Activated CD4-positive, alpha-beta memory T cell treated with anti-CD3 and anti-CD28 coated beads for 36 hours (primary cell): ENCODE measurements around the gene AFAP1. TPM values are rescaled to one million over a fixed set of nuclear protein-coding genes. Genes with fewer than 3 reads are reported as not detected.

Experiments used
- CTCF ChIA-PET: fragments of 350-600 bp; sonication (Branson Sonifier 250); formaldehyde crosslinking; loops from one replicate; lab custom pipeline; 2021; ENCODE audit warnings: antibody characterized with exemption, inconsistent platforms; lab: Charles Lee
- POLR2A ChIA-PET: fragments of 350-600 bp; sonication (Branson Sonifier 250); formaldehyde crosslinking; loops from one replicate; lab custom pipeline; 2021; ENCODE audit warnings: antibody characterized with exemption; lab: Charles Lee
- DNase-seq: peaks from one replicate; pipeline ENCODE4 v3.0.0-alpha.2; 2020
- H3K27ac Mint-ChIP-seq: one replicate; pipeline ENCODE4 v1.8.0; 2021; ENCODE audit warnings: mixed read lengths
- H3K27me3 Mint-ChIP-seq: one replicate; pipeline ENCODE4 v1.8.0; 2021; ENCODE audit warnings: mixed read lengths
- H3K36me3 Mint-ChIP-seq: one replicate; pipeline ENCODE4 v1.8.0; 2021; ENCODE audit warnings: mixed read lengths
- H3K4me1 Mint-ChIP-seq: one replicate; pipeline ENCODE4 v1.8.0; 2021; ENCODE audit warnings: low read depth, mixed read lengths
- H3K4me3 Mint-ChIP-seq: one replicate; pipeline ENCODE4 v1.8.0; 2021; ENCODE audit warnings: mild to moderate bottlenecking, mixed read lengths
- H3K9me3 Mint-ChIP-seq: one replicate; pipeline ENCODE4 v1.8.0; 2021; ENCODE audit warnings: mixed read lengths
- intact Hi-C: fragments of 100-400 bp; cut with micrococcal nuclease; formaldehyde crosslinking; loops from one replicate; pipeline ENCODE4 v1.15.1; 2023
- total RNA-seq, 2 experiments: library from RNA; stranded (reverse); gene quantifications; one replicate each; pipeline ENCODE4 v1.2.3, GENCODE V29; 2021

The AFAP1 gene
- total RNA-seq, 2 experiments from 2014 or later = 37.7 to 38.4 TPM

GRCh38 chr4:7778510-7779431 lies 160.9 kb downstream of the AFAP1 start:
- ChIA-PET CTCF (interaction anchor here (1.0 to 2.2 kb wide), 3 partner anchors 16 to 26 kb away, joined by 3 to 11 read pairs (median 3); no protein-coding TSS in a partner anchor), POLR2A (no interaction called here)
- no peaks in the 10 kb centered on the region for H3K9me3 Mint-ChIP-seq
- H3K4me3 Mint-ChIP-seq = no peak overlapping the region
- DNase-seq = no peak
- H3K36me3 Mint-ChIP-seq = peaks cover 44% of the 10 kb centered on the region
- H3K27ac Mint-ChIP-seq = peak overlapping the region; percentile 93
- peaks cover 64% of the 10 kb centered on the region for H3K4me1 Mint-ChIP-seq
- intact Hi-C loops = no loop called here
- H3K27me3 Mint-ChIP-seq = no peaks in the 10 kb centered on the region

GRCh38 chr4:7777871-7778509 lies 161.7 kb downstream of the AFAP1 start:
- DNase-seq = no peak
- peaks cover 56% of the 10 kb centered on the region for H3K4me1 Mint-ChIP-seq
- no peaks in the 10 kb centered on the region for H3K9me3 Mint-ChIP-seq
- peak overlapping the region; percentile 25 for H3K27ac Mint-ChIP-seq
- peaks cover 44% of the 10 kb centered on the region for H3K36me3 Mint-ChIP-seq
- no peaks in the 10 kb centered on the region for H3K27me3 Mint-ChIP-seq
- ChIA-PET CTCF (interaction anchor here (1.3 to 2.2 kb wide), 3 partner anchors 15 to 210 kb away, joined by 3 to 11 read pairs (median 5); no protein-coding TSS in a partner anchor), POLR2A (no interaction called here)
- no peak overlapping the region for H3K4me3 Mint-ChIP-seq
- intact Hi-C loops = no loop called here

GRCh38 chr4:7777017-7777710 lies 162.5 kb downstream of the AFAP1 start:
- Mint-ChIP-seq H3K27ac (no peak overlapping the region), H3K4me3 (no peak overlapping the region), H3K4me1 (peaks cover 49% of the 10 kb centered on the region), H3K36me3 (peaks cover 46% of the 10 kb centered on the region), H3K27me3 (no peaks in the 10 kb centered on the region), H3K9me3 (no peaks in the 10 kb centered on the region)
- intact Hi-C loops = no loop called here
- CTCF ChIA-PET = interaction anchor here (1.0 to 1.4 kb wide), 2 partner anchors 28 to 211 kb away, joined by 3 to 5 read pairs; no protein-coding TSS in a partner anchor
- POLR2A ChIA-PET = no interaction called here
- no peak for DNase-seq

- Mint-ChIP-seq H3K4me3 (no peak overlapping the region), H3K27ac (no peak overlapping the region), H3K36me3 (peaks cover 57% of the 10 kb centered on the region), H3K4me1 (peaks cover 49% of the 10 kb centered on the region), H3K27me3 (no peaks in the 10 kb centered on the region), H3K9me3 (no peaks in the 10 kb centered on the region)
- DNase-seq = no peak
- POLR2A ChIA-PET = no interaction called here
- CTCF ChIA-PET = interaction anchor here (0.9 to 1.7 kb wide), 2 partner anchors 27 kb away, joined by 3 to 4 read pairs; no protein-coding TSS in a partner anchor
- intact Hi-C loops = no loop called here
Observed at GRCh38 chr4:7775396-7775795, 164.3 kb downstream of the AFAP1 start.

- H3K4me3 Mint-ChIP-seq = no peak overlapping the region
- peaks cover 50% of the 10 kb centered on the region for H3K4me1 Mint-ChIP-seq
- intact Hi-C loops = no loop called here
- no peak for DNase-seq
- no peak overlapping the region for H3K27ac Mint-ChIP-seq
- no peaks in the 10 kb centered on the region for H3K27me3 Mint-ChIP-seq
- ChIA-PET POLR2A (no interaction called here), CTCF (interaction anchor here (1.7 to 6.0 kb wide), 2 partner anchors 14 to 28 kb away, joined by 4 to 30 read pairs; no protein-coding TSS in a partner anchor)
- peaks cover 56% of the 10 kb centered on the region for H3K36me3 Mint-ChIP-seq
- no peaks in the 10 kb centered on the region for H3K9me3 Mint-ChIP-seq
Observed at GRCh38 chr4:7774301-7775294, 165.1 kb downstream of the AFAP1 start.

- CTCF ChIA-PET = interaction anchor here (1.3 to 6.0 kb wide), 3 partner anchors 13 to 29 kb away, joined by 4 to 30 read pairs (median 6); no protein-coding TSS in a partner anchor
- Mint-ChIP-seq H3K4me3 (no peak overlapping the region), H3K9me3 (no peaks in the 10 kb centered on the region), H3K36me3 (peaks cover 55% of the 10 kb centered on the region), H3K4me1 (peaks cover 41% of the 10 kb centered on the region), H3K27me3 (no peaks in the 10 kb centered on the region), H3K27ac (no peak overlapping the region)
- intact Hi-C loops = no loop called here
- DNase-seq = no peak
- POLR2A ChIA-PET = no interaction called here
Observed at GRCh38 chr4:7773401-7774180, 166.1 kb downstream of the AFAP1 start.

GRCh38 chr4:7772711-7773385 lies 166.8 kb downstream of the AFAP1 start:
- no peak overlapping the region for H3K27ac Mint-ChIP-seq

GRCh38 chr4:7771541-7772507 lies 167.8 kb downstream of the AFAP1 start:
- H3K27ac Mint-ChIP-seq = peak overlapping the region; percentile 10
- H3K4me3 Mint-ChIP-seq = no peak overlapping the region
- POLR2A ChIA-PET = no interaction called here
- CTCF ChIA-PET = interaction anchor here (0.6 to 6.5 kb wide), 8 partner anchors 11 to 216 kb away, joined by 3 to 104 read pairs (median 6); no protein-coding TSS in a partner anchor
- peaks cover 45% of the 10 kb centered on the region for H3K36me3 Mint-ChIP-seq
- H3K9me3 Mint-ChIP-seq = no peaks in the 10 kb centered on the region
- peaks cover 30% of the 10 kb centered on the region for H3K4me1 Mint-ChIP-seq
- no peaks in the 10 kb centered on the region for H3K27me3 Mint-ChIP-seq
- peak; percentile 48 for DNase-seq
- intact Hi-C loops = loop anchor here (1.0 kb wide), 1 partner anchor 8 kb away; no protein-coding TSS in a partner anchor

More at GRCh38 chr4:7772711-7773385, 166.8 kb downstream of the AFAP1 start:
- Mint-ChIP-seq H3K36me3 (peaks cover 53% of the 10 kb centered on the region), H3K27me3 (no peaks in the 10 kb centered on the region), H3K9me3 (no peaks in the 10 kb centered on the region), H3K4me1 (peaks cover 36% of the 10 kb centered on the region), H3K4me3 (no peak overlapping the region)
- no peak for DNase-seq
- intact Hi-C loops = no loop called here
- CTCF ChIA-PET = interaction anchor here (1.3 to 6.0 kb wide), 2 partner anchors 12 to 29 kb away, joined by 6 to 30 read pairs; no protein-coding TSS in a partner anchor
- POLR2A ChIA-PET = no interaction called here

GRCh38 chr4:7771056-7771455 lies 168.6 kb downstream of the AFAP1 start:
- Mint-ChIP-seq H3K4me3 (no peak overlapping the region), H3K27me3 (no peaks in the 10 kb centered on the region), H3K27ac (peak overlapping the region; percentile 78), H3K9me3 (no peaks in the 10 kb centered on the region), H3K4me1 (peaks cover 27% of the 10 kb centered on the region), H3K36me3 (peaks cover 42% of the 10 kb centered on the region)
- POLR2A ChIA-PET = no interaction called here
- intact Hi-C loops = loop anchor here (1.0 kb wide), 1 partner anchor 9 kb away; no protein-coding TSS in a partner anchor
- DNase-seq = peak; percentile 75
- CTCF ChIA-PET = interaction anchor here (0.6 to 6.5 kb wide), 9 partner anchors 11 to 217 kb away, joined by 3 to 104 read pairs (median 5); no protein-coding TSS in a partner anchor
